DND-41 (cell line): ENCODE measurements around the gene CYFIP2.

ENCODE experiments used
- ATAC-seq: fragments of 200-7000 bp; cut with Tn5 transposase; 3 replicates; pipeline ENCODE4 v1.9.1; 2021; ENCODE audit warnings: low read depth; ENCODE audit not compliant: insufficient read depth
- DNase-seq: peaks from one replicate; pipeline ENCODE4 v3.0.0-alpha.2; 2020
- H2AFZ ChIP-seq: 2 replicates; pipeline ENCODE4 v1.6.0; 2012; ENCODE audit warnings: low read depth, low read length
- H3K27ac ChIP-seq: 2 replicates; pipeline ENCODE4 v1.5.1; 2012; ENCODE audit warnings: low read length, inconsistent platforms
- H3K27me3 ChIP-seq: fragments of 200-600 bp; sonication (generic); 2 replicates; pipeline ENCODE4 v1.6.0; 2012; ENCODE audit warnings: low read length, mild to moderate bottlenecking, inconsistent platforms; ENCODE audit not compliant: insufficient read depth, poor library complexity
- H3K36me3 ChIP-seq: 2 replicates; pipeline ENCODE4 v1.5.1; 2012; ENCODE audit warnings: low read length, inconsistent platforms; ENCODE audit not compliant: insufficient read depth
- H3K4me1 ChIP-seq: 2 replicates; pipeline ENCODE4 v1.5.1; 2012; ENCODE audit warnings: mild to moderate bottlenecking, low read length; ENCODE audit not compliant: insufficient read depth
- H3K4me2 ChIP-seq: 2 replicates; pipeline ENCODE4 v1.6.0; 2012; ENCODE audit warnings: mild to moderate bottlenecking, moderate library complexity, low read length, inconsistent platforms; ENCODE audit not compliant: insufficient read depth
- H3K4me3 ChIP-seq, 2 experiments: fragments of 200-600 bp in 1 of 2; shearing (Covaris generic) in 1 of 2; 2 replicates each; pipeline ENCODE4 v1.5.1; 2012 to 2016; ENCODE audit warnings: inconsistent platforms in 2 of 2, low read length in 2 of 2, mild to moderate bottlenecking in 2 of 2, low read depth in 1 of 2, moderate library complexity in 1 of 2
- H3K79me2 ChIP-seq: 2 replicates; pipeline ENCODE4 v1.6.0; 2012; ENCODE audit warnings: low read length, inconsistent platforms; ENCODE audit not compliant: insufficient read depth
- H3K9ac ChIP-seq: 2 replicates; pipeline ENCODE4 v1.6.0; 2012; ENCODE audit warnings: low read depth, mild to moderate bottlenecking, inconsistent platforms, low read length, moderate library complexity
- H3K9me3 ChIP-seq: 2 replicates; pipeline ENCODE4 v1.5.1; 2012; ENCODE audit warnings: low read length, moderate library complexity, mild to moderate bottlenecking, inconsistent platforms; ENCODE audit not compliant: insufficient read depth, severe bottlenecking
- H4K20me1 ChIP-seq: 2 replicates; pipeline ENCODE4 v1.6.0; 2012; ENCODE audit warnings: low read length; ENCODE audit not compliant: insufficient read depth
- EZH2 ChIP-seq: IDR thresholded peaks from 3 replicates; pipeline ENCODE4 v1.6.1; 2012; ENCODE audit warnings: borderline replicate concordance, low read depth, mild to moderate bottlenecking, moderate library complexity, low read length, inconsistent platforms; ENCODE audit not compliant: severe bottlenecking
- TF ChIP-seq, protein P1 (sequence below): IDR thresholded peaks from 2 replicates; pipeline ENCODE4 v1.5.1; 2012; ENCODE audit warnings: borderline replicate concordance, low read length, moderate library complexity, mild to moderate bottlenecking; ENCODE audit not compliant: poor library complexity, severe bottlenecking; ENCODE audit errors: extremely low read depth

The CYFIP2 gene

GRCh38 chr5:157369507-157369906 lies 103.6 kb downstream of the CYFIP2 start:
- Histone ChIP-seq H3K36me3 (peaks cover 97% of the 10 kb centered on the region), H3K27ac (no peak overlapping the region), H3K4me3 (no peak overlapping the region), H3K4me2 (no peak overlapping the region), H3K79me2 (no peaks in the 10 kb centered on the region), H4K20me1 (no peaks in the 10 kb centered on the region), H3K27me3 (no peaks in the 10 kb centered on the region), H3K9me3 (no peaks in the 10 kb centered on the region), H3K9ac (no peak overlapping the region), H3K4me1 (no peaks in the 10 kb centered on the region), H2AFZ (no peak overlapping the region)
- ATAC-seq (peak; percentile 56; the same call in 1 of the 3 replicates), DNase-seq (no peak)
- TF ChIP-seq EZH2: no peak
- TF ChIP-seq, protein P1, sequence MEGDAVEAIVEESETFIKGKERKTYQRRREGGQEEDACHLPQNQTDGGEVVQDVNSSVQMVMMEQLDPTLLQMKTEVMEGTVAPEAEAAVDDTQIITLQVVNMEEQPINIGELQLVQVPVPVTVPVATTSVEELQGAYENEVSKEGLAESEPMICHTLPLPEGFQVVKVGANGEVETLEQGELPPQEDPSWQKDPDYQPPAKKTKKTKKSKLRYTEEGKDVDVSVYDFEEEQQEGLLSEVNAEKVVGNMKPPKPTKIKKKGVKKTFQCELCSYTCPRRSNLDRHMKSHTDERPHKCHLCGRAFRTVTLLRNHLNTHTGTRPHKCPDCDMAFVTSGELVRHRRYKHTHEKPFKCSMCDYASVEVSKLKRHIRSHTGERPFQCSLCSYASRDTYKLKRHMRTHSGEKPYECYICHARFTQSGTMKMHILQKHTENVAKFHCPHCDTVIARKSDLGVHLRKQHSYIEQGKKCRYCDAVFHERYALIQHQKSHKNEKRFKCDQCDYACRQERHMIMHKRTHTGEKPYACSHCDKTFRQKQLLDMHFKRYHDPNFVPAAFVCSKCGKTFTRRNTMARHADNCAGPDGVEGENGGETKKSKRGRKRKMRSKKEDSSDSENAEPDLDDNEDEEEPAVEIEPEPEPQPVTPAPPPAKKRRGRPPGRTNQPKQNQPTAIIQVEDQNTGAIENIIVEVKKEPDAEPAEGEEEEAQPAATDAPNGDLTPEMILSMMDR: no peak

- no peak for TF ChIP-seq EZH2
- DNase-seq: no peak
- Histone ChIP-seq H3K9me3 (no peaks in the 10 kb centered on the region), H3K79me2 (no peaks in the 10 kb centered on the region), H3K4me3 (no peak overlapping the region), H3K4me2 (no peak overlapping the region), H3K36me3 (peaks cover 97% of the 10 kb centered on the region), H3K27me3 (no peaks in the 10 kb centered on the region), H4K20me1 (peaks cover 2% of the 10 kb centered on the region; the same call in 1 of the 2 replicates), H3K9ac (no peak overlapping the region), H3K27ac (no peak overlapping the region), H3K4me1 (no peaks in the 10 kb centered on the region), H2AFZ (no peak overlapping the region)
- no peak for ATAC-seq
These were observed 105.0 kb downstream of the CYFIP2 start for GRCh38 chr5:157370967-157371366.

GRCh38 chr5:157371655-157372471 lies 105.9 kb downstream of the CYFIP2 start:
- Histone ChIP-seq H3K9ac (no peak overlapping the region), H3K4me3 (no peak overlapping the region), H2AFZ (no peak overlapping the region), H3K9me3 (no peaks in the 10 kb centered on the region), H3K36me3 (peaks cover 97% of the 10 kb centered on the region), H3K79me2 (no peaks in the 10 kb centered on the region), H3K4me1 (no peaks in the 10 kb centered on the region), H3K27ac (no peak overlapping the region), H3K27me3 (no peaks in the 10 kb centered on the region), H3K4me2 (no peak overlapping the region), H4K20me1 (peaks cover 4% of the 10 kb centered on the region; the same call in 1 of the 2 replicates)
- TF ChIP-seq, protein P1: no peak
- no peak for TF ChIP-seq EZH2
- ATAC-seq (no peak), DNase-seq (no peak)

DNA sequence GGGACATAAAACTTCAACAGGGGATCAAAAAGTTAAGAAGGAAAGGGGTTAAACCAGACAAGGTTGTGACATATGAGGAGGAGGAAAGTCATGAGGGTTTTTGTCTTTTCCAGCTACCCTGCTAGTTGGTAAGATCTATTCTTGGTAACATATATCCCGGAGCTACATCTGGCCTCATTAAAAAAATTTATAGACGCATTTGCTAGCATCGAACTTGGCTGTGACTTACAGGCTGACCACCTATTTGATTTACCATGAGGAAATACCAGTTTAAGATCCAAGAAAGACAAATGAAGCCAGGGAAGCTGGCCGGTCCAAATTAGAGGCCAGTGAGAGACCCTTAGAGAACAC lies 106.5 kb downstream of the CYFIP2 start:
- no peaks in the 10 kb centered on the region for H3K27me3 ChIP-seq
- DNase-seq (no peak), ATAC-seq (no peak)
- H3K9ac ChIP-seq: no peak overlapping the region
- no peak for TF ChIP-seq EZH2
- TF ChIP-seq, protein P1: no peak
- peaks cover 97% of the 10 kb centered on the region for H3K36me3 ChIP-seq
- no peaks in the 10 kb centered on the region for H3K9me3 ChIP-seq
- H2AFZ ChIP-seq: no peak overlapping the region
- no peak overlapping the region for H3K27ac ChIP-seq
- no peak overlapping the region for H3K4me2 ChIP-seq
- H3K79me2 ChIP-seq: no peaks in the 10 kb centered on the region
- H3K4me1 ChIP-seq: no peaks in the 10 kb centered on the region
- H4K20me1 ChIP-seq: peaks cover 4% of the 10 kb centered on the region; the same call in 1 of the 2 replicates
- H3K4me3 ChIP-seq: no peak overlapping the region
